GM19463 (cell line): ENCODE results near the gene CAPZB.

Source experiments
- ATAC-seq: cut with Tn5 transposase; IDR thresholded peaks from one replicate; pipeline ENCODE4 v1.9.1; 2021; ENCODE audit warnings: mild to moderate bottlenecking, moderate library complexity; ENCODE audit not compliant: unreplicated experiment

The CAPZB gene

GRCh38 chr1:19410393-19410792 is 74.9 kb downstream of the CAPZB start:
- no peak for ATAC-seq

GRCh38 chr1:19409477-19410341 is 75.6 kb downstream of the CAPZB start:
- ATAC-seq, result no peak

- ATAC-seq, result no peak
These were observed 77.7 kb downstream of the CAPZB start for GRCh38 chr1:19407494-19408096.

GRCh38 chr1:19406680-19407079 is 78.7 kb downstream of the CAPZB start:
- no peak for ATAC-seq

- no peak for ATAC-seq
These were observed 79.4 kb downstream of the CAPZB start for GRCh38 chr1:19405761-19406487.

- no peak for ATAC-seq
These were observed 80.1 kb downstream of the CAPZB start for GRCh38 chr1:19405195-19405760.

GRCh38 chr1:19404748-19405147 is 80.6 kb downstream of the CAPZB start:
- no peak for ATAC-seq

GRCh38 chr1:19403256-19403655 is 82.1 kb downstream of the CAPZB start:
- no peak for ATAC-seq

GRCh38 chr1:19402031-19402813 is 83.1 kb downstream of the CAPZB start:
- ATAC-seq, result no peak

GRCh38 chr1:19401535-19401889 is 83.8 kb downstream of the CAPZB start:
- ATAC-seq, result no peak

- no peak for ATAC-seq
These were observed 84.3 kb downstream of the CAPZB start for GRCh38 chr1:19400875-19401534.

- no peak for ATAC-seq
These were observed 85.1 kb downstream of the CAPZB start for GRCh38 chr1:19400192-19400611.

GRCh38 chr1:19398309-19398760 is 87.0 kb downstream of the CAPZB start:
- no peak for ATAC-seq

GRCh38 chr1:19397217-19397945 is 88.0 kb downstream of the CAPZB start:
- no peak for ATAC-seq

GRCh38 chr1:19396280-19396679 is 89.1 kb downstream of the CAPZB start:
- ATAC-seq, result no peak

- ATAC-seq, result no peak
These were observed 89.6 kb downstream of the CAPZB start for GRCh38 chr1:19395678-19396192.

- no peak for ATAC-seq
These were observed 92.3 kb downstream of the CAPZB start for GRCh38 chr1:19393046-19393445.

GRCh38 chr1:19392221-19392620 is 93.1 kb downstream of the CAPZB start:
- no peak for ATAC-seq

GRCh38 chr1:19391596-19391981 is 93.8 kb downstream of the CAPZB start:
- no peak for ATAC-seq
